Cardiac septum (tissue), 1 donor: ENCODE data around the gene CBX6. TPM values are rescaled to one million over a fixed set of nuclear protein-coding genes. Genes with fewer than 3 reads are reported as not detected.

ENCODE experiments used
- DNase-seq: peaks from one replicate; pipeline ENCODE4 v3.0.0-alpha.2; 2020; ENCODE audit warnings: low spot score
- intact Hi-C: fragments of 100-400 bp; cut with DNase I; formaldehyde crosslinking; loops from one replicate; pipeline ENCODE4 v1.14.0; 2022
- total RNA-seq: library from RNA; stranded (reverse); fragmentation: NEBNext Ultra II Directional; extraction: Animal tissue kit (Norgen Biotek cat#: 25700); gene quantifications from one replicate; pipeline ENCODE4 v1.2.1, GENCODE V29; 2021
- donor health status: DM: no; HTN: no; CAD: no.

The CBX6 gene
- total RNA-seq, 1 donor from 2014 or later, result 60.3 TPM

GRCh38 chr22:38845004-38845740 is 26.8 kb downstream of the CBX6 start:
- intact Hi-C loops, result no loop called here

GRCh38 chr22:38844315-38845003 is 27.6 kb downstream of the CBX6 start:
- intact Hi-C loops, result no loop called here

More at GRCh38 chr22:38845004-38845740, 26.8 kb downstream of the CBX6 start:
- DNase-seq, result no peak

GRCh38 chr22:38843657-38844314 is 28.2 kb downstream of the CBX6 start, which contains the start of gene NPTXR:
TSS of gene NPTXR (minus strand) at chr22:38844028.
- DNase-seq, result peak; percentile 81
- intact Hi-C loops, result loop anchor here (2.0 kb wide), 1 partner anchor 75 kb away; no protein-coding TSS in a partner anchor

More at GRCh38 chr22:38844315-38845003, 27.6 kb downstream of the CBX6 start:
- DNase-seq, result no peak

- intact Hi-C loops, result loop anchor here (2.0 kb wide), 1 partner anchor 74 kb away; no protein-coding TSS in a partner anchor
Measured at GRCh38 chr22:38843201-38843656, 28.8 kb downstream of the CBX6 start.

GRCh38 chr22:38842512-38843200 is 29.4 kb downstream of the CBX6 start:
- intact Hi-C loops, result loop anchor here (2.0 kb wide), 1 partner anchor 74 kb away; no protein-coding TSS in a partner anchor
- no peak for DNase-seq

More at GRCh38 chr22:38843201-38843656, 28.8 kb downstream of the CBX6 start:
- no peak for DNase-seq

GRCh38 chr22:38841635-38842034 is 30.4 kb downstream of the CBX6 start:
- intact Hi-C loops, result loop anchor here (2.0 kb wide), 1 partner anchor 73 kb away; no protein-coding TSS in a partner anchor
- no peak for DNase-seq

- DNase-seq, result no peak
Measured at GRCh38 chr22:38841211-38841610, 30.8 kb downstream of the CBX6 start.

GRCh38 chr22:38840129-38840528 is 31.9 kb downstream of the CBX6 start:
- DNase-seq, result no peak

More at GRCh38 chr22:38841211-38841610, 30.8 kb downstream of the CBX6 start:
- intact Hi-C loops, result no loop called here

GRCh38 chr22:38839686-38840085 is 32.3 kb downstream of the CBX6 start:
- no peak for DNase-seq
- intact Hi-C loops, result no loop called here

More at GRCh38 chr22:38840129-38840528, 31.9 kb downstream of the CBX6 start:
- intact Hi-C loops, result no loop called here

GRCh38 chr22:38837414-38837928 is 34.5 kb downstream of the CBX6 start:
- no peak for DNase-seq
- intact Hi-C loops, result no loop called here

GRCh38 chr22:38835888-38836301 is 36.1 kb downstream of the CBX6 start:
- no peak for DNase-seq
- intact Hi-C loops, result no loop called here

GRCh38 chr22:38834991-38835390 is 37.0 kb downstream of the CBX6 start:
- no peak for DNase-seq
- intact Hi-C loops, result no loop called here

GRCh38 chr22:38834215-38834953 is 37.6 kb downstream of the CBX6 start:
- intact Hi-C loops, result no loop called here

GRCh38 chr22:38833061-38833460 is 39.0 kb downstream of the CBX6 start:
- intact Hi-C loops, result no loop called here
- no peak for DNase-seq

More at GRCh38 chr22:38834215-38834953, 37.6 kb downstream of the CBX6 start:
- DNase-seq, result no peak

GRCh38 chr22:38832005-38832978 is 39.7 kb downstream of the CBX6 start:
- peak; percentile 53 for DNase-seq
- intact Hi-C loops, result no loop called here

GRCh38 chr22:38831166-38831945 is 40.7 kb downstream of the CBX6 start:
- DNase-seq, result peak; percentile 74
- intact Hi-C loops, result no loop called here

GRCh38 chr22:38830845-38831108 is 41.2 kb downstream of the CBX6 start:
- intact Hi-C loops, result no loop called here
- no peak for DNase-seq
